H1 (cell line): ENCODE measurements around the gene COL27A1. TPM values are rescaled to one million over a fixed set of nuclear protein-coding genes. Genes with fewer than 3 reads are reported as not detected.

Experiments used
- CTCF ChIA-PET: fragments of 300-600 bp; sonication (Branson Sonifier 250); formaldehyde crosslinking; loops from one replicate; lab custom pipeline; 2021; ENCODE audit not compliant: partially characterized antibody; lab: Charles Lee
- POLR2A ChIA-PET: fragments of 300-600 bp; sonication (Branson Sonifier 250); formaldehyde crosslinking; loops from one replicate; lab custom pipeline; 2021; ENCODE audit warnings: inconsistent platforms; ENCODE audit not compliant: partially characterized antibody; lab: Charles Lee
- DNase-seq, 2 experiments: peaks; one replicate each; pipeline versions ENCODE4 v3.0.0 to v3.0.0-alpha.2; 2010 to 2022; ENCODE audit warnings: low spot score in 2 of 2, low read depth in 1 of 2, mixed read lengths in 1 of 2
- FAIRE-seq: peaks from 2 replicates; lab custom pipeline; 2011; peaks lifted over from hg19 to GRCh38; lab: Jason Lieb, UNC
- H2AFZ ChIP-seq: 2 replicates; pipeline ENCODE4 v1.8.1; 2012; ENCODE audit warnings: low read length, inconsistent platforms
- H2AK5ac ChIP-seq: 2 replicates; pipeline ENCODE4 v1.6.1; 2013; ENCODE audit warnings: low read depth, low read length
- H2BK120ac ChIP-seq: replicated peaks from 2 replicates; pipeline ENCODE3; 2013; ENCODE audit warnings: low read depth, low read length, inconsistent platforms
- H2BK12ac ChIP-seq: 2 replicates; pipeline ENCODE4 v1.6.1; 2013; ENCODE audit warnings: low read depth, low read length
- H2BK15ac ChIP-seq: 2 replicates; pipeline ENCODE4 v1.6.1; 2013; ENCODE audit warnings: low read length
- H2BK20ac ChIP-seq: 2 replicates; pipeline ENCODE4 v1.6.1; 2013; ENCODE audit warnings: low read length
- H2BK5ac ChIP-seq: 2 replicates; pipeline ENCODE4 v1.6.1; 2013; ENCODE audit warnings: low read depth, low read length
- H3K14ac ChIP-seq: 2 replicates; pipeline ENCODE4 v1.6.1; 2013; ENCODE audit warnings: inconsistent platforms; ENCODE audit not compliant: insufficient read length
- H3K18ac ChIP-seq: 2 replicates; pipeline ENCODE4 v1.6.1; 2013; ENCODE audit warnings: low read length; ENCODE audit errors: extremely low read depth
- H3K23ac ChIP-seq: 2 replicates; pipeline ENCODE4 v1.6.1; 2013; ENCODE audit warnings: inconsistent platforms; ENCODE audit not compliant: insufficient read length
- H3K23me2 ChIP-seq: 2 replicates; pipeline ENCODE4 v1.6.1; 2013; ENCODE audit warnings: low read depth, low read length
- H3K27ac ChIP-seq: 2 replicates; pipeline ENCODE4 v1.6.1; 2011; ENCODE audit warnings: low read depth, low read length, inconsistent platforms
- H3K27me3 ChIP-seq, 4 experiments: replicated peaks in 1 of 4; 1 replicate in 1 of 4; 2 replicates in 3 of 4; pipeline versions ENCODE4 v1.6.1 to v1.8.1; 2011 to 2013; ENCODE audit warnings: low read length in 3 of 4, mild to moderate bottlenecking in 3 of 4, inconsistent platforms in 2 of 4, mixed read lengths in 2 of 4, moderate library complexity in 1 of 4; ENCODE audit not compliant: control insufficient read depth in 3 of 4, insufficient read depth in 3 of 4; ENCODE audit errors: extremely low read depth in 1 of 4
- H3K36me3 ChIP-seq, 4 experiments: 2 replicates each; pipeline versions ENCODE4 v1.6.1 to v1.8.1; 2011 to 2013; ENCODE audit warnings: mild to moderate bottlenecking in 4 of 4, low read length in 3 of 4, moderate library complexity in 2 of 4, control low read depth in 1 of 4, inconsistent platforms in 1 of 4; ENCODE audit not compliant: insufficient read depth in 4 of 4, control insufficient read depth in 2 of 4
- H3K4ac ChIP-seq: replicated peaks from 2 replicates; pipeline ENCODE3; 2013; ENCODE audit warnings: low read length, low read depth, mixed read lengths, inconsistent platforms; ENCODE audit not compliant: insufficient read length
- H3K4me1 ChIP-seq, 4 experiments: replicated peaks in 1 of 4; 1 replicate in 1 of 4; 2 replicates in 3 of 4; pipeline versions ENCODE4 v1.6.1 to v1.8.1; 2011 to 2013; ENCODE audit warnings: low read length in 3 of 4, inconsistent platforms in 2 of 4, mixed read lengths in 1 of 4; ENCODE audit not compliant: insufficient read depth in 4 of 4, control insufficient read depth in 3 of 4
- H3K4me2 ChIP-seq, 2 experiments: 2 replicates each; pipeline versions ENCODE4 v1.6.1 to v1.8.1; 2011 to 2013; ENCODE audit warnings: low read depth in 2 of 2, low read length in 2 of 2, control low read depth in 1 of 2, inconsistent platforms in 1 of 2, mild to moderate bottlenecking in 1 of 2; ENCODE audit not compliant: insufficient read depth in 1 of 2
- H3K4me3 ChIP-seq, 4 experiments: fragments of 200-600, 300-600 bp in 1 of 4; sonication (generic), shearing (Covaris generic), sonication (Bioruptor Twin) in 1 of 4; 2 replicates each; pipeline versions ENCODE4 v1.5.1 to v1.8.1; 2011 to 2016; ENCODE audit warnings: low read length in 4 of 4, low read depth in 3 of 4, control low read depth in 2 of 4, inconsistent platforms in 2 of 4, mild to moderate bottlenecking in 2 of 4, mixed read lengths in 1 of 4, moderate library complexity in 1 of 4; ENCODE audit not compliant: insufficient read depth in 2 of 4; ENCODE audit errors: extremely low read depth in 1 of 4
- H3K56ac ChIP-seq: replicated peaks from 2 replicates; pipeline ENCODE3; 2013; ENCODE audit warnings: low read depth, mild to moderate bottlenecking, mixed read lengths, low read length, inconsistent platforms; ENCODE audit not compliant: insufficient read length
- H3K79me1 ChIP-seq: 2 replicates; pipeline ENCODE4 v1.6.1; 2013; ENCODE audit warnings: low read depth, low read length, control low read depth
- H3K79me2 ChIP-seq, 2 experiments: 2 replicates each; pipeline versions ENCODE4 v1.6.1 to v1.8.1; 2012 to 2013; ENCODE audit warnings: low read length in 2 of 2, mild to moderate bottlenecking in 2 of 2, inconsistent platforms in 1 of 2; ENCODE audit not compliant: insufficient read depth in 2 of 2, control insufficient read depth in 1 of 2
- H3K9ac ChIP-seq, 4 experiments: replicated peaks in 1 of 4; 1 replicate in 1 of 4; 2 replicates in 3 of 4; pipeline versions ENCODE4 v1.6.1 to v1.8.1; 2011 to 2013; ENCODE audit warnings: low read depth in 3 of 4, low read length in 3 of 4, control low read depth in 2 of 4, mild to moderate bottlenecking in 2 of 4, moderate library complexity in 2 of 4, inconsistent platforms in 1 of 4; ENCODE audit errors: extremely low read depth in 1 of 4
- H3K9me3 ChIP-seq, 2 experiments: 2 replicates each; pipeline versions ENCODE4 v1.6.1 to v1.8.1; 2012 to 2013; ENCODE audit warnings: mild to moderate bottlenecking in 2 of 2, moderate library complexity in 2 of 2, control low read depth in 1 of 2, inconsistent platforms in 1 of 2, low read depth in 1 of 2, low read length in 1 of 2, mixed read lengths in 1 of 2; ENCODE audit not compliant: insufficient read depth in 2 of 2
- H4K20me1 ChIP-seq, 2 experiments: replicated peaks in 1 of 2; 2 replicates each; pipeline versions ENCODE3 to v1.8.1; 2011 to 2013; ENCODE audit warnings: inconsistent platforms in 2 of 2, low read length in 2 of 2, mild to moderate bottlenecking in 1 of 2; ENCODE audit not compliant: insufficient read depth in 2 of 2, control insufficient read depth in 1 of 2
- H4K5ac ChIP-seq: 2 replicates; pipeline ENCODE4 v1.6.1; 2013; ENCODE audit warnings: low read length, low read depth, mixed read lengths, inconsistent platforms; ENCODE audit not compliant: insufficient read length
- H4K8ac ChIP-seq: 2 replicates; pipeline ENCODE4 v1.8.0; 2013; ENCODE audit warnings: mild to moderate bottlenecking, moderate library complexity, low read length, inconsistent platforms; ENCODE audit not compliant: insufficient read depth; ENCODE audit errors: extremely low read depth
- H4K91ac ChIP-seq: replicated peaks from 2 replicates; pipeline ENCODE3; 2013; ENCODE audit warnings: low read length, mixed read lengths, inconsistent platforms; ENCODE audit not compliant: insufficient read length
- CBX5 ChIP-seq: fragments of 300-800, 300-1000 bp; sonication (generic); IDR thresholded peaks from 2 replicates; pipeline ENCODE4 v1.7.1; 2016; ENCODE audit warnings: antibody characterized with exemption, low read length, low read depth
- EGR1 ChIP-seq: IDR thresholded peaks from 2 replicates; pipeline ENCODE4 v1.6.1; 2011; ENCODE audit warnings: low read depth, low read length, borderline replicate concordance
- SIX5 ChIP-seq: IDR thresholded peaks from 2 replicates; pipeline ENCODE4 v1.6.1; 2011; ENCODE audit warnings: mild to moderate bottlenecking, low read depth, low read length
- WGBS, 2 experiments: shearing (Covaris generic) in 1 of 2; methylation state at CpG; one replicate each; pipeline versions ENCODE4 v1.1.6 to v1.1.7; 2013 to 2015; ENCODE audit warnings: low lambda C conversion rate in 2 of 2, mixed read lengths in 2 of 2, inconsistent platforms in 1 of 2, low coverage in 1 of 2, missing lambda C conversion rate in 1 of 2; ENCODE audit not compliant: insufficient replicate concordance in 2 of 2, insufficient coverage in 1 of 2, insufficient read length in 1 of 2; ENCODE audit errors: extremely low coverage in 1 of 2, missing lambda C conversion rate in 1 of 2; 5-methylcytosine and 5-hydroxymethylcytosine counted together
- polyA plus RNA-seq, 7 experiments: library from polyadenylated mRNA; depleted of rRNA in 3 of 7; stranded (reverse) in 5 of 7; unstranded in 2 of 7; fragments of >200 nt in 5 of 7; fragments of 200-250 nt in 2 of 7; gene quantifications; 1 replicate in 5 of 7; 2 replicates in 1 of 7; 4 replicates in 1 of 7; pipeline versions ENCODE4 v1.2.1 to v1.2.3, GENCODE V29; 2011 to 2013; ENCODE audit warnings: missing spikeins in 2 of 7, mixed read lengths in 2 of 7
- total RNA-seq: library from RNA; stranded (reverse); fragmentation: NEBNext Ultra II Directional; extraction: Animal tissue kit (Norgen Biotek cat#: 25700); gene quantifications from 2 replicates; pipeline ENCODE4 v1.2.1, GENCODE V29; 2021

COL27A1 gene
- total and polyA plus RNA-seq, 2 of the 8 experiments (the other 6 are each of a cell fraction or from before 2014, with no cell fraction given), result 15.1 to 22.8 TPM

DNA sequence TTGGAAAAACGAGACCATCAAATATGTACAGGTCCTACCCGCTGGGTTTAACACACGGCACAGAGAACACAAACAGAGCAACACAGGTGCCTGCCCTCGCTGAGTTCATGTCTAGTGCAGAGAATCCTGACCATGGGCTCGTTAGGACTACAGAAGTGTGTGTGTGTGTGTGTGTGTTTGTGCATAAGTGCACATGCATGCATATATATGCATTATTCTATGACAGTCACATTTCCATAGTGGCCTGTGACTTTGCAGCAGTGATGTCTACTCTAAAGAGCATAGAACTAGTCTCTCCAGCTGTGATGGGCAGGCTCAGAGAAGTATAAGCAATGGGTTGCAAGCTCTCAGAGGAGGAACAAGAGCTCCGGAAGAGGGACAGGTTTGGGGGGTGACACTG lies 202.0 kb downstream of the COL27A1 start:
- H3K9me3 ChIP-seq, result no peaks in the 10 kb centered on the region
- no peak overlapping the region for H2AK5ac ChIP-seq
- H3K36me3 ChIP-seq, result peaks cover 13 to 64% (median 46%) of the 10 kb centered on the region in 4 experiments
- H3K4me3 ChIP-seq, result no peak overlapping the region
- WGBS, 2 experiments, result 94% methylated on average over 6 of the region's 6 CpGs; no CpG with 5 or more reads in 1 of the 2 experiments
- H4K91ac ChIP-seq, result no peak overlapping the region
- no peaks in the 10 kb centered on the region for H3K79me2 ChIP-seq
- H3K9ac ChIP-seq, result no peak overlapping the region
- POLR2A ChIA-PET, result interaction anchor here (1.0 to 2.1 kb wide), 4 partner anchors 14 to 31 kb away, joined by 3 to 5 read pairs (median 4); no protein-coding TSS in a partner anchor
- H2BK12ac ChIP-seq, result no peak overlapping the region
- no peak for DNase-seq
- CTCF ChIA-PET, result interaction anchor here (1.4 kb wide), 1 partner anchor 13 kb away, joined by 3 read pairs; no protein-coding TSS in a partner anchor
- H4K20me1 ChIP-seq, result peaks cover 0 to 5% of the 10 kb centered on the region in 2 experiments
- no peak overlapping the region for H3K4ac ChIP-seq
- H3K18ac ChIP-seq, result no peak overlapping the region
- no peak overlapping the region for H2BK15ac ChIP-seq
- no peak overlapping the region for H2BK5ac ChIP-seq
- no peak overlapping the region for H4K8ac ChIP-seq
- no peaks in the 10 kb centered on the region for H3K27me3 ChIP-seq
- no peak overlapping the region for H3K14ac ChIP-seq
- H2AFZ ChIP-seq, result no peak overlapping the region
- H4K5ac ChIP-seq, result no peak overlapping the region
- no peak for FAIRE-seq
- no peak overlapping the region for H3K4me2 ChIP-seq
- H2BK20ac ChIP-seq, result no peak overlapping the region
- H3K56ac ChIP-seq, result no peak overlapping the region
- no peaks in the 10 kb centered on the region for H3K4me1 ChIP-seq
- no peak overlapping the region for H3K23ac ChIP-seq
- no peak overlapping the region for H3K27ac ChIP-seq
- no peak overlapping the region for H2BK120ac ChIP-seq
- H3K23me2 ChIP-seq, result no peaks in the 10 kb centered on the region
- no peaks in the 10 kb centered on the region for H3K79me1 ChIP-seq
- TF ChIP-seq SIX5 (no peak), CBX5 (no peak), EGR1 (no peak)
